Fibroblast of peridontal ligament (primary cell): ENCODE data around the gene SSBP1.
"Not testable (repeated sequence)": the region's sequence is repeated elsewhere in the genome, so short reads cannot be mapped to it uniquely, and the experiment has no call there.

ENCODE experiments used
- DNase-seq: peaks from one replicate; pipeline ENCODE4 v3.0.0-alpha.2; 2010; ENCODE audit errors: extremely low read depth

SSBP1 gene

GRCh38 chr7:141709318-141709717 is 28.8 kb upstream of the SSBP1 start:
- DNase-seq: no peak

- DNase-seq: no peak
Measured at GRCh38 chr7:141709749-141710148, 28.4 kb upstream of the SSBP1 start.

GRCh38 chr7:141710301-141710700 is 27.9 kb upstream of the SSBP1 start:
- no peak for DNase-seq

DNA sequence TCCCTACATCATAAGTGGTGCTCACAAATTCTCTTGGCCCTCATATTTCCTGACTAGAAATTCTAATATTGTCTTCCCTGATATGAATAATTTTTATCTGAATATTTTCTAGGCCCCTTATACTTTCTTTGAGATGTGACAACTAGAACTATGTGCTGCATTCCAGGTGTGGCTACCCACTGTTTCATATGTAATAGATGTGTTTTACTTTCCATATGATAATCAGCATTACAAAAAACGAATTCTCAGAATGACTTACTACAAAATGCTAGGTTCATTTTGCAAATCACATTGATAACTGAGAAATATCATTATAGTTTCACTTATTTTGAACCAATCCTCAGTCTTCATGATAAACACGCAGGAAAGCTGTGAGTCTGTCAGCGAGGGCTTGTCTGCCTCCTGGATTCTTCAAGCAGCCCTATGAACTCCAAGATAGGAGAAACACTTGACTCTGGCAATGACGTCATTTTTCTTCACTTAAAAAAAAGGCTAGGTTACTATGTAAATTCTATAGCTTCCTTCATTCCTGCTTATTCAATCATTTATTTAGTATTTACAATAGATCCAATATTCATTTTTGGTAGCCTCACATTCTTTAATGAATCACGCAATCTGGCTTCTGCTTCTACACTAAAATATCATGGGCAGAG is 25.4 kb upstream of the SSBP1 start:
- no peak for DNase-seq

GRCh38 chr7:141713890-141714289 is 24.3 kb upstream of the SSBP1 start:
- DNase-seq: no peak

DNA sequence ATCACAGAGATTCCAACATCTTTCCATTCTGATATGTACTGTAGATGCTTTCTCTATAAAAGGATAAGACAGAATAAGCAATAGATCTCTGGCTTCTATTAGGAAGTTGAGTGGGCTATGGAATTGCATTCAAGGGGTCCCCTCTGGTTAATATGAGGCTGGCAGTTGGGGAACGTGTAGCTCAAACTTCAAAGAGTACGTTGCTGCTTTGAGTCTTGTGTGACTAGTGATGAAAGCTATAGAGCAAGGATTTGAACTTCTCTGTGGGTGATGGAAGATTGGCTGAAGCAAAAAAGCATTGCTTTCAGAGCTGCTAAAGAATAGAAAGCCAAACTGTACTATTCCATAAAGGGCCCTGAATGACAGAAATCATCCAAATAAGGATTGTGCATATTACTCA is 23.6 kb upstream of the SSBP1 start:
- no peak for DNase-seq

GRCh38 chr7:141715018-141715417 is 23.1 kb upstream of the SSBP1 start:
- DNase-seq: no peak

DNA sequence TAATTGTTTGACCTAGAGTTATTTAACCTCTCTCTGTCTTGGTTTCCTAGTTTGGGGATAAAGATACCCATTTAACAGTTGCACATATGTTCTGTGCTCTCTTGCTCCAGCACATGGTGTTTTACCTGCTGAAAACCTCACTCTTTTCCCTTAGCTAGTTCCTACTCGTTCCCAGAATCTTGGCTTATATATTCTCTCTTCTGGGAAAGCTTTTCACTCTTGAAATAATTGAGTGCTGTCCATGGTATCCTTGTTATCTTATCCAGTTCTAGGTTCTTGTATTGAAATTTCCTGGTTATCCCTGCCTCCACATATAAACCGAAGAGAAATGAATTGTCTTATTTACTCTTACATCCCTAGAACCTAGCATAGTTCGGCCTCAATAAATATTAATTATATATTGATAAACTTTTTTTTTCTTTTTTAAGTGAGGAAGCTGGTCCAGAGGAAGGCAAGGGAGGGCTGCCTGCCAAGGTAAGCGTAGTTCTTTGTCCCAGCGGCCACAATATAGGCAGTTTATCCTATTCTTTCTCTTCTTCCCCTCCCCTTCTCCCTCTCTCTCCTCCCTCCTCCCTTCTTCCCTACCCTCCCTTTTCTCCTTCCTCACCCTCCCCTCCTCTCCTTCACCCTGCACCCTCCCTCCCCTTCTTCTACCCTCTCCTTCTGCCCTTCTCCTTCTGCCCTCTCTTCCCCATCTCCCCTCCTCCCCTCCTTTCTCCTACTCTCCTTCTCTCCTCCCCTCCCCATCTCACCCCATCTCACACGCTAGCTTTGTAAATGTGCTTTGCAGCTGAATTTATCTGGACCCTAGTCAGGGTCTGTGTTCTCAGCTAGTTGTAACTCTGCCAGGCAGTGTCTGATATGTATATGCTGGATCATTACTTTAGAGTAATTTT is 22.1 kb upstream of the SSBP1 start:
- no peak for DNase-seq

GRCh38 chr7:141717450-141717849 is 20.7 kb upstream of the SSBP1 start:
- no peak for DNase-seq

DNA sequence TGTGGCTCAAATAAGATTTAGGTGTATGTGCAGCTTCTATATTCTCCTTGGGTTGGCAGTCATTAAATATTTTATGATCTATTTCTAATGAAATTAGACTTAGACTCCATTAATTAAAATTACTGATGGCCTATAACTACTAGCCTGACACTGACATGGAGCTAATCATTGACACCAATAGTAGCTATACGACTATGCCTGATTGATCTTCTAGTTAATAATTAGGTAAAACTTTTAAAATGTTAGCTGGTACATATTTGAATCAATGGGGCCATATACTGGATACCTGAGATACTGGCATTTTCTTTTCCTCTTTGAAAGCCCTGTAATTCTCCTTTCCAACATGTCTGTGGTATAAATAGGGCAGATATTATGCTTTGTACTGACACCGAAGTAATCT is 15.6 kb upstream of the SSBP1 start:
- DNase-seq: no peak

DNA sequence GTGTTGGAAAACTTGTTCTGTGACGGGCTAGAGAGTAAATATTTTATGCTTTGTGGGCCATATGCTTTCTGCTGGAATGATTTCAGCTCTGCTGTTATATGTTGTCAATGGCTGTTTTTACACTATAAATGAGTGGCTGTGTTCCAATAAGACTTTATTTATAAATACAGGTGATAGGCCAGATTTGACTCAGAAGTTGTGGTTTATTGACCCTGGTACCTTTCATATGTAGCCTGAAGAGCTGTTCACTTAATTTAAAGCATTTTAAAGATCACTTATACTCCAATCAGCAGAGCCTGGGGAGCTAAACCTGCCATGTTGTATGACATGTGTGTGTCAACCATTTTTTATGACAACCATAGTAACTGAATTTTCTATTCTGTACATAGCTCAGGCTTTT is 9.1 kb upstream of the SSBP1 start:
- no peak for DNase-seq

- no peak for DNase-seq
Measured at GRCh38 chr7:141731476-141732149, 6.5 kb upstream of the SSBP1 start.

GRCh38 chr7:141737118-141737835 is 881 bp upstream of the SSBP1 start:
- DNase-seq: peak; percentile 17

DNA sequence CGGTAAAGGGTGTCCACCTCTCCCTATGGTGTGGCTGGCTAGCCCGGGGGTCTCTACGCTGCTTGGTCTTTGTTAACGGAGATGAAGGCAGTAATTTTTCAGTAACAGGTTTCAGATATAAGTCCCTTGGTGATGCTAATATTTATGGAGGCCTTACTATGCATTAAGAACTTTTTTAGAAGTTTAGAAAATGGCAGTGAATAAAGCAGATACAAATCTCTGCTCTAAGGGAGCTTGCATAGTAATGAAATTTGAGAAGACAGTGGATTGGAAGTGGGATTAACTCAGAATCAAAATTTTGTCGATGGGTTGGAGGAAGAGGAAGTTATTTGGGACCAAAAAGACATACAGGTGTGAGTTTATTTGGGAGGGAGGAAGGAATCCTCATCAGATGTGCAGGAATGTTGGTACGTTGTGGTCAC is 445 bp downstream of the SSBP1 start:
- DNase-seq: no peak

DNA sequence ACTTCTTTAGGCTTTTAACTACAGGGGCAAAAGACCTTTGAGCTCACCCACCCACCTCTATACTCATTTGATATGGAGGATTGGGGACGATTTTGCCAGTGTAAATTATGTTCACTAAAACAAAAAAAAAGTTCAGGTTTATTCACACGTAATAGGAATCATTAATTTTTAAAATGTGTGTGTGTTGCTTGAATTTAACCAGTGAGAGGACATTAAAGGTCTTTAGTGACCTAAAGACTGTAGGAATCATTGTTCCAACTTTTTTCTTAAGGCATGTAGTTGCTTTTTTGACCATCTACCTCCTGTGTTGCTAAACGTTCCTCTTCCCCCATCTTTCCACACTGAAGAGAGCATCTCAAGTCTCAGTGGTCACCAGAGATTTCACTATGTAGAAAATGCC is 1.1 kb downstream of the SSBP1 start:
- DNase-seq: no peak

DNA sequence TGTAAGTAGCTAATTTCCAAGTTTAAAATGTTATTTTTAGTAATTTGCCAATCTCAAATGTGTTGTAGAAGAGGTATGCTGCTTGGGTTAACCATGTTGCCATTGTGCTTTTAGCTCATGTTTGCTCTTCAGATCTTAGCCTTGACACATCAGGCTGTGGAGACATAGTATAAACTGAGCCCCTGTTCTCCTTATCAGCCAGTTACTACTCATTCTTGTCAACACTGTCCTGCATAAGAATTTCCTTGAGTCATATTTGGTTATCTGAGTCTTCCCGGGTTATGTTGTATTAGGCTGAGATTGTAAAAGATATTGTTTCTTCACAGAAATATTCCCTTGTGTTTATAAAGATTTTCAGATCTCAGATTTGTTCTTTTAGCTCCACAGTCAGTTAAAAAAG is 4.1 kb downstream of the SSBP1 start:
- DNase-seq: no peak

DNA sequence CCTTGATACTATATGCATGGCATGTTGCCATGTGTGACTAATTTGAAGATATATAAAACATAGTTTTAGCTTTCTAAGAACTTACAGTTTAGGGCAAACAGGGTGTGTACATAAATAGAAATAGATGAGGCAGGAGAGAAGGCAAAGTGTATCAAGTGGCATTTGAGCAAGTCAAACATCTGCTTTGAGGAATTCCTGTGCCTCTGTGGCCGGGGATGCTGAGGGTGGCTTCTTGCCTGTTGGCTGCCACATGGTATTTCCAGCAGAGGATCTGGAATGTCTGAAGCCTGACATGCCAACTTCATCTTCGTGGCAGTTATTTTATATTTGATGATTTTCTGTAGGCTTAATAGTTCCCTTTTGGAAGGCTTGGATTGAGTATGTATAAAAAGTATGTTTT is 6.0 kb downstream of the SSBP1 start:
- no peak for DNase-seq

DNA sequence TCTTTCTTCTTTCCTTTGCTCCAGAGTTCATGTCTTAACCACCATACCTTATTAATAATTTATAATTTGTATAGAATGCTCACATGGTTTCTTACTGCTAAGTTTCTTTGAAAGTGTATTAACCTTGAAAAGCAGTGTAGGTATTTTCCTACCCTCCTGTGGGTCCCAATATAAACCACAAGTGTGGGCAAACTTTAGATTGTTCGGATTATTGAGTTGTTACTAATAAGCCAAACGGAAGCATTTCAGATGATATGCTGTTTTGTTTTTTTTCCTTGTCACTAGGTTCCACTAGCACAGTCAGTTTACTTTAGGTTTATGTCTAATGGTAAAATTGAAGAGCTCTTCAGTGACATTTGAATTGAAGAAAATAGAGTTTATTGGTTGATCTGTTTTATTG is 10.2 kb downstream of the SSBP1 start:
- DNase-seq: no peak

GRCh38 chr7:141751904-141752303 is 13.7 kb downstream of the SSBP1 start:
- DNase-seq: not testable (repeated sequence)

DNA sequence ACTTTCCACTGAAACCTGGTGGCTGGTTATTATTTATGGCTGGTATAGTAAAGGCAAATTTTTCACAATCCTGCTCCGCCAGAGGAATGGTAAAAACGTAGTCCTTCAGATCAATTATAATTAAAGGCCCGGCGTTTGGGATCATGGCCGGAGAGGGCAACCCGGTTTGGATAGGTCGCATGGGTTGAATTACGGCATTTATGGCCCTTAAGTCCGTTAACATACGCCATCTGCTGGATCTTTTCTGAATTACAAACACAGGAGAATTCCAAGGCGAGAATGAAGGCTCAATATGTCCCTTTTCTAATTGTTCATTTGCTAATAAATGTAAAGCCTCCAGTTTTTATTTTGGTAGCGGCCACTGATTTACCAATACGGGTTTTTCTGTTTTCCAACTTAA is 14.5 kb downstream of the SSBP1 start:
- DNase-seq: no peak

DNA sequence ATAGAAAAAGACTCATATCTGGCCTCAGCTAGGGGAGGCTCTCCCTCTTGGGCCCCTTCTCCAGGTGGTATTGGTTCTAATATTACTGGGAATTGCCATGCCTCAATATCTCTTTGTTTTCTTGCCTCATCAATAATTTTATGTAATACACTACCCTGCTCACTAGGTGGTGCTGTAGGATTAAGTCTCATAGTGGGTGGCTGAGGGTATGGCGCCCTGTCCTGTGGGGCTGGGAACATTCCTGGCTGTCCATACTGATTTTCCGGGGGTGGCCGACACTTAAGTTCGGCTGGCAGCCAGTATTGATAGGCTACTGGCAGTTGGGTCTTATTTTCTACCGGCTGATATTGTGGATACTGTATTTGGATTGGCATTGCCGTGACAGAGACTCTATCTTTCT is 16.8 kb downstream of the SSBP1 start:
- peak; percentile 7 for DNase-seq

DNA sequence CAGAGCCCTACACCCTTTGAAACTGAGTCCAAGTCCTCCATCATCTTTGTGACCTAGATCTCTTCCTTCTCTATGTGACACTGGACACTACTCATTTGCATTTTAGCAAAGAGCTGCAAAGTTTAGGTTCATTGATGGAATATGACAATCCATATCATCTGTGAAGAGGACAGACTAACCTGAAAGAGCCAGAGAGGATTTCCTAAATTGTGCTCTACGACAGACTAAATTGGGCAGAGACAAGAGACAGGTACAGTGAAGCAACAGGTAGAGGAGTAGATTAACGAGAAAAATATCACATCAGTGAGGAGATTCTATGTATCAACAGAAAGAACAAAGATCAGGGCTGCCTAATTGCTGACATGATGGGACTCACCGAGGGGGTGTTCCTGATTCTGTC is 25.6 kb downstream of the SSBP1 start, which contains the start of gene TAS2R3:
TSS of gene TAS2R3 (plus strand) at position 301 of the 400 bp plus-strand sequence. CDS start at position 363, 62 bp downstream.
- DNase-seq: no peak
